Measurements from ENCODE around the gene ALAD.
"Not testable (repeated sequence)": the region's sequence is repeated elsewhere in the genome, so short reads cannot be mapped to it uniquely, and the experiment has no call there.

ALAD gene

GRCh38 chr9:113398796-113399195, 2.3 kb downstream of the ALAD start:
- DNase-seq (ENCODE audit: low read depth) = no peak

GRCh38 chr9:113397203-113397631, 3.9 kb downstream of the ALAD start:
- DNase-seq (ENCODE audit: low read depth) = no peak

- DNase-seq (ENCODE audit: low read depth) = no peak
These were observed 5.9 kb downstream of the ALAD start for GRCh38 chr9:113395000-113395861.

GRCh38 chr9:113393281-113393680, 7.8 kb downstream of the ALAD start:
- DNase-seq (ENCODE audit: low read depth) = no peak

- no peak for DNase-seq (ENCODE audit: low read depth)
These were observed 9.2 kb downstream of the ALAD start for GRCh38 chr9:113391917-113392316.

GRCh38 chr9:113390192-113390960, 10.7 kb downstream of the ALAD start:
- DNase-seq (ENCODE audit: low read depth) = no peak

GRCh38 chr9:113389451-113389850, 11.6 kb downstream of the ALAD start:
- DNase-seq (ENCODE audit: low read depth) = no peak

GRCh38 chr9:113388833-113389232, 12.3 kb downstream of the ALAD start:
- DNase-seq (ENCODE audit: low read depth) = no peak

GRCh38 chr9:113387560-113388230, 13.4 kb downstream of the ALAD start:
- DNase-seq (ENCODE audit: low read depth) = no peak

- DNase-seq (ENCODE audit: low read depth) = no peak
These were observed 14.3 kb downstream of the ALAD start for GRCh38 chr9:113386571-113387393.

- DNase-seq (ENCODE audit: low read depth) = no peak
These were observed 19.1 kb downstream of the ALAD start for GRCh38 chr9:113381909-113382411.

- not testable (repeated sequence) for DNase-seq (ENCODE audit: low read depth)
These were observed 19.6 kb downstream of the ALAD start for GRCh38 chr9:113381441-113381840.

GRCh38 chr9:113380869-113381378, 20.2 kb downstream of the ALAD start:
- DNase-seq (ENCODE audit: low read depth) = no peak

- not testable (repeated sequence) for DNase-seq (ENCODE audit: low read depth)
These were observed 21.3 kb downstream of the ALAD start for GRCh38 chr9:113379829-113380210.

- not testable (repeated sequence) for DNase-seq (ENCODE audit: low read depth)
These were observed 21.8 kb downstream of the ALAD start for GRCh38 chr9:113379094-113379828.

GRCh38 chr9:113376634-113377567, 24.2 kb downstream of the ALAD start, which contains the start of gene HDHD3:
TSS of gene HDHD3 (minus strand) at chr9:113376986. CDS start at chr9:113374354, 2,632 bp downstream.
- peak; percentile 78 for DNase-seq (ENCODE audit: low read depth)

- no peak for DNase-seq (ENCODE audit: low read depth)
These were observed 25.7 kb downstream of the ALAD start for GRCh38 chr9:113375057-113376023.
